HG03280 (cell line): Measurements from ENCODE around the gene FOXP4.
"Not testable (repeated sequence)": the region's sequence is repeated elsewhere in the genome, so short reads cannot be mapped to it uniquely, and the experiment has no call there.

Experiments used
- ATAC-seq: cut with Tn5 transposase; IDR thresholded peaks from one replicate; pipeline ENCODE4 v1.9.1; 2021; ENCODE audit warnings: mild to moderate bottlenecking, moderate library complexity; ENCODE audit not compliant: unreplicated experiment

Gene FOXP4

DNA sequence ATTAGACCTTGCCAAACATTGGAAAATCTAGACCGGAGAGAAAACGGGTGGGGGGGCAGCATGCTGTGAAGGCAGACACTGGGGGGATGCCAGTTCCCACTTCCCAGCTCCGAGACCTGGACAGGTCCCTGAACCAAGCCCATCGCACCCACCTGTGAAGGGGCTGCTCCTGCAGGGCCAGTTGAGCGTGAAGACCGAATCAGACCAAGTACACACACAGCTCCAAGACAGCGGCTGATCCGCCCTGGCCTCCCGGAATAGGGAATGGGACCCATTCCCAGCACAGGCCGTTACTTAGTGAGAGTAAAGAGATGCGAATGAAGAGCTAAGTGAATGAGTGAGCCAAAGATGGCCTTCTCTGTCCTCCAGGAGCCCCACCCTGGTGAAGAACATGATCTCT, 50.6 kb downstream of the FOXP4 start:
- ATAC-seq = no peak

DNA sequence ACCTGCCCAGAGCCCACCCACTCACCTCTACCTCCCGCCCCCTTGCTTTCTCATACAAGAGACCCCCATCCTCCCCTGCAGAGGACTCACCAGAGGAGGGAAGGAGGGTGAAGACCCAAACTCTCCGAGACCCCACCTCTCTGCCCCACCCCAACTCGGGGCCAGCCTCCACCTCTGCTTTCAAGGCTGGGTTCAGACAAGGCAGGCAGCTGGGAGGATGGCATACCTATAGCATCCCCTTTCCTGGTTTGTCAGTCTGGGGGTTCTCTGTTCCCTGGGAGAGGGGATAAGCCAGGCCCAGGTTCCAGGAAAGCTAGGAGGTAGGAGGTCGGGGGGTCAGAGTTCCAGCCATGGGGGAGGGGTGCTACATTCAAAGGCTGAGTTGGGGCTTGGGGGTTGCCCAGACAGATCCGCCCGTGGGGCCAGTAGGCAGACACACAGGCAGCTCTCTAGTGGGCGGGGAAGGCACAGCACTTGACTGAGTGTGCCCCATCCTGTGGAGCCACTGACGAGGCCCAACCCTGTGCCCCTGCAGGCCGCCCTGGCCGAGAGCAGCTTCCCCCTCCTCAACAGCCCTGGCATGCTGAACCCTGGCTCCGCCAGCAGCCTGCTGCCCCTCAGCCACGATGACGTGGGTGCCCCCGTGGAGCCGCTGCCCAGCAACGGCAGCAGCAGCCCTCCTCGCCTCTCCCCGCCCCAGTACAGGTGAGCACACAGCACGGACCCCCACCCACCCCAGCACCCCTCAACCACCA, 51.2 kb downstream of the FOXP4 start:
- ATAC-seq = no peak

DNA sequence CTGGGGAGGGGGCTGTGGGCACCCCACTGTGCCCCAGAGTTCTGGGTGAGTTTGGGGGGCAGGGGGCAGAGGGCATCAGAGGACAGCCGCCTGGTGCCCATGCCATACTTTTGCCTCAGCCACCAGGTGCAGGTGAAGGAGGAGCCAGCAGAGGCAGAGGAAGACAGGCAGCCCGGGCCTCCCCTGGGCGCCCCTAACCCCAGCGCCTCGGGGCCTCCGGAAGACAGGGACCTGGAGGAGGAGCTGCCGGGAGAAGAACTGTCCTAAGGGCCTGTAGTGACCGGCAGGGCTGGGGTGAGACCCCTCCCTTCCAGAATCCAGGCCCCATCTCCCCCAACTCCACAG, 52.5 kb downstream of the FOXP4 start:
- no peak for ATAC-seq

DNA sequence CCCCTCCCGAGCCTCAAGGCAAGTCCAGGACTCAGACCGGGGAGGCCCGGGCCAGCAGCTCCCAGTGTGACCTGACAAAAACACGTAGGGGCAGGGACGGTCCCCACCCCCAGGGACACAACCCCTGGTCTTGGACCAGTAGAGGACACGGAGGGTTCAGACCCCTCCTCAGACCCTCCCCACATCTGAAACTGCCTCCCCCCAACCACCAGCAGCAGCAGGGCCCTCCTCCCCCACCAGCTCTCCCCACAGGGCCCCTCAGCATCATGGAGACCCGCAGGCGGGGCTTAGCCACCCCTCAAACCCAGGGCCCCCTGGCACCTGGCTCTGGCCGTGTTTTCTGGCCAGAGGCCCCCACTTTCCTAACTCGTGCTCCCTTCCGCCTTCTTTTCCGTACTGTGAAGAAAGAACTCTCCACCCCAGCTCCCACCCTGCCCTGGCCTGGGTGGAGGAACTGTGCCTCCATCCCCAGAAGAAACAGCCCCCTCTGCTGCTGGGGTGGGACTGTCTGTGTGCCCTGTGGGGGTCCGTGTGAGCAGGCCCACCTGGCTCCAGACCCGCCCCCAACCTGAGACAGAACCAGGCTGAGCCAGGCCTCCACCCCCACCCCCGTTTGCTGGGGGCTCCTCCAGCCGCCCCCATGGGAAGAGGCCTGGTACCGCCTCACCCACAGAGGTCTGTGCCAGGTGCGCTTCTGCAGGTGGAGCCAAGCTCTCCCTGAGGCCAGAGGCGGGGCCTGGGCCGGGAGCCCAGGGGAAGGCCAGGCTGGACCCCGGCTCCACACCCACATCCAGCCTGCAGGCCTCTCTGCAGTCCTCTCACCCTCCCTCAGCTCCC, 53.1 kb downstream of the FOXP4 start:
- ATAC-seq = no peak

DNA sequence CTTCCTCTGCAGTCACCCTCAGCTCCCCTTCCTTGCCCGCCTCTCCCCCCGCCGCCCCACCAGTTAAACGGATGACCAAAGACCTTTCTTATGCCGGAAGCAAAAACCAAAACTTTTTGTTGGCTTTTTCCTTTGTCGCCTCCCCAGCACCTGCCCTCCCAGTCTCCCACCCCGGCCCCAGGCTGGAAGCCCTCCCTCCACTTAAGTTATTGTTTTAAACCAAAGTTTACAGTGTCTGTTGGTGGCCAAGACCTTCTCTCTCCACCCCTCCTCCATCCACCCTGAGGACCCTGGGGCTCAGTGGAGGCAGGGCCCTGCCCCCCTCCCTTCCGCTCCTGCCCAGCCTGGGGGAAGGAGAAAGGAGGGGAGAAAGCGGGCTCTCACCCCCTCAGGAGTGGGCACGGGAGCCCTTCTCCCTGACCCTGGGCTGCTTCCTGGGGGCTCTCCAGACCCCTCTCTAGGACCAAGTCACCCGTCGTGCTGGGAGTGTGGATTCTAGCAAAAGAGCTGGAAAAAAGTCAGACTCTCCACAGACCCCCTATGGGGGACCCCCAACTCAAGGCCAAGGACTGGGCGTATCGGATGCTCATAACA, 53.8 kb downstream of the FOXP4 start:
- no peak for ATAC-seq

DNA sequence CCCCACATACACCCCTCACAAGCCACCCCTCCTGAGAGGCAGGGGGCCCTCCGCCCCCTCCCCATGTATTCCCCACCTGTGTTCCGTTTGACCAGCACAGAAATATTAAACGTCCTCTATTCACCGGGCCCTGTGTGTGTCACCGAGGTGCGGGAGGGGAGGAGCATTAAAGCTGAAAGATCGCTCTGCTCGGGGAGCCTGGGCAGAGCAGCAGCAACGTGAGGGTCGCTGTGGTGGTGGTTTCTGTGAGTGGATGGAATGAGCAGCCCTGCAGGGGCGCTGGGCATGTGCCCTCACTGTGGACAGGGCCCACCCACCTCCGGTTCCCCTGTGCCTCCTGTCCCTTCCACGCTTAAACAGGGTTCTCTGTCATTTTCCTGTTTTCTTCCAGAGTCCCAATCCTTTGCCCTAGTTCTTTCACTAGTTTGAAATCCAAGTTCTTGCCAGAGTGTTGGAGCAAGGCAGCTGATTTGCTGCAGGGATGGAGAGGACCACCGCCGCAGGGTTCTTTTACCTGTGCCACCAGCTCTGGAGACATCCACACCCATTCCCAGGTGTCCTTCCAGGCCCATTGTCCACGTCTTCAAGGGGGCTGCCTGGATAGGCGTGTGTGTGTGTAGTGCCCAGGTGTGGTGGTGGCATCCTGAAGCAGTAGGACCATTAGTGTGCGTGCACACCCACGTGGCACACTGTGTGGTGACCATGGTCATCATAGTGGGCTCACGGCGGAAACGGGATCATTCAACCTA, 54.5 kb downstream of the FOXP4 start:
- no peak for ATAC-seq

DNA sequence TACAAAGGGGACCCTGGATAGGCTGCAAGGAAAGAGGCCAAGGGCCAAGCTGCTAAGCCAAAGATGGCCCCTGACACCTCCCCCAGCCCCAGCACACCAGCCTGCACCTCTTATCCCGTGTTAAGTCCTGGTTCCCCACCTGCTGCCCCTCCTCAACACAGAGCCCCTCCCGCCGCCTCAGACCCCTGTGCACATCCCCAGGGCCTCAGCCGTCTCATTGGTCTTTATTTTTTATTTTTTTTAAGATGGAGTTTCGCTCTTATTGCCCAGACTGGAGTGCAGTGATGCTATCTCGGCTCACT, 55.0 kb downstream of the FOXP4 start:
- no peak for ATAC-seq

DNA sequence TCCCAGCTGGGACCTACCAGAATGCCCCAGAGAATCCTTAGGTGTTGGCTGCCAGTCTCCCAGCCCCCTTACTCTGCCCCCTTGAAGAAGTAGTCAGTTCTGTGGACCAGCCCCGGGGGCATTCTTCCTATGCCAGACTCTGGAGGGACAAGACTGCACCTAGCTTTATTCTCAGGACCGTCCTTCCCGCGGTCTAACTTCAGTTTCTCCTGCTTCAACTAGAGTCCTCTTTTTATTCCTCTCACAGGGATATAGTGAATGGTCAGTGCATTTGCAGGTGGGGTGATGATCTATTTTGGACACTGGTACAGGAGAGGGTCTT, 56.2 kb downstream of the FOXP4 start:
- no peak for ATAC-seq

DNA sequence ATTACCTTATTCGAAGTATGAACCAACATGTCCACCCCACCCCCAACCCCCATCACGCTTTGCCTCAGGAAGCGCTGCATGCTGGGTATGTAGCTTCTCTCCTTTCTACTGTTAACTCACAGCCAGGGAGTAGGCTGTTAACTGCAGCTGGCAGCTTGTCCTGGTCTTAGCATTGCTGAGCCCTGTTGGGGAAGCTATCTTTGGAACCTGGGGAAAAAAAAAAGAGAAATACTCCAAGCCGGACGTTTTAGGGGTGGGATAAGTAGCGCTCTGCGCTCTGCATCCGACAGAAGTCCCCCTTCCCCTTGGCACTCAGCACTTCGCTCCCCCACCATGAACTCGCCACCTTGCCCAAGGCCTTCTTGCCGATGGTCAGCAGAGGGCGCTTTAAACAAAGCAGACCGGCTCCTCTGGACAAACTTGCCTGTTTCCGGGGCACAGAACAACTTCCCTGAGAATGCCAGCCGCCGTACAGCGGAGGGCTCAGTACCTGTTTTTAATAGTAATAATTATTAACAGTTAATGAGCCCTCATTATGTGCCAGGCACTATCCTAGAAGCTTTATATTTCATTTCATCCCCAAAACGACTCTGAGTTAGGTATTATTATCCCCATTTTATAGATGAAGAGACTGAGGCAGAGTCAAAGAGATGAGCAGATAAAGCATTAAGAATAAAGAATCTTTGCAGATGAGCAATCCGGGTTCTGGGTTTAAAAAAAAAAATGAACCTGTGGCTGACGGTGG, 56.9 kb downstream of the FOXP4 start:
- ATAC-seq = no peak

DNA sequence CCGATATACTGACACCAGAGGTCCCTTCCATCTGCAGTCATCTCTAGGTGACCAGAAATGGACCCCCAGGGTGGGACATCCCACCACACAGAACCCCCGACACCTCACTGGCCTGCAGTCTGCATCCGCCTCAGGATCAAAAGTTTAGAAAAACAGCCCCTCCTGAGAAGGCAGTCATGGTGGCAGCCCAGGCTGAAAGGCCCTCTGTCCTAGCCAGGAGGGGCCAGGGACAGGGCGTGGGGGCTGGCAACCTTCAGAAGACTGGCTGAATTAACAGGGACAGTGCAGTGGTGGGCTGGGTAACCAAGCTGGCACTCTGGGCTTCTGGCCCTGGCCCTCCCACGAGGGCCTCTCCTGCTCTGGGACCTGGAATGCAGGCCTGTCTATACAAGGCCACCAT, 57.8 kb downstream of the FOXP4 start:
- no peak for ATAC-seq

DNA sequence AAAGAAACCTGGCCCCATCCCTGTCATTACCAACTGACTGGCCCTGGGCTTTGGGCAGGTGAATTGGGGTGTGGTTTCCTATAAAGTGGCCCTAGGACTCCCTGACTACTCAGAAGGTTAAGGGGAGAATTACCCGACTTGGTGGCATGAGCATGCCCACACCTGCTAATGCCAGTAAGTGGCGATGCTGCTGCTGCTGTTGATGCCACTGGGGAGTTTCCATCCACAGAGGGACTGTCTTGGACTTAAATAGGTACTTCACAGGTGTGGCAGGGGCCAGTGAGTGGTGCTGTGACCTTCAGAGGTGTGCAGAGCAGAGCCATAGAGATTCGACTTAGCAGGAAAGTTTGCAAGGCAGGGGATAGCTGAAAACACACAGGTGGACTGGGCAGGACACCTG, 59.5 kb downstream of the FOXP4 start:
- no peak for ATAC-seq

DNA sequence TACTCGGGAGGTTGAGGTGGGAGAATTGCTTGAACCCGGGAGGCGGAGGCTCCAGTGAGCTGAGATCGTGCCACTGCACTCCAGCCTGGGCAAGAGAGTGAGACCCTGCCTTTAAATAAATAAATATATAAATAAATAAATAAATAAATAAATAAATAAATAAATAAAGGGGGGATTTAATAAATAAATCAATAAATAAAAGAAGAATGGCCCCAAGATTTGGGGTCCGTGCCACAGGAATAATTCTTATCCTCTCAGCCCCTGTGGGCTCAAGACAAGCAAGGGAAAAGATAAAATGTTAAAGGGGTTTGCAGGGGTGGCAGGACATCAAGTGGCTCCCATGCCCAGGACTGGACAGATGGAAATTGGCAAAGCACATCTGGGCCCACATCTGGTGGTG, 60.9 kb downstream of the FOXP4 start:
- no peak for ATAC-seq

DNA sequence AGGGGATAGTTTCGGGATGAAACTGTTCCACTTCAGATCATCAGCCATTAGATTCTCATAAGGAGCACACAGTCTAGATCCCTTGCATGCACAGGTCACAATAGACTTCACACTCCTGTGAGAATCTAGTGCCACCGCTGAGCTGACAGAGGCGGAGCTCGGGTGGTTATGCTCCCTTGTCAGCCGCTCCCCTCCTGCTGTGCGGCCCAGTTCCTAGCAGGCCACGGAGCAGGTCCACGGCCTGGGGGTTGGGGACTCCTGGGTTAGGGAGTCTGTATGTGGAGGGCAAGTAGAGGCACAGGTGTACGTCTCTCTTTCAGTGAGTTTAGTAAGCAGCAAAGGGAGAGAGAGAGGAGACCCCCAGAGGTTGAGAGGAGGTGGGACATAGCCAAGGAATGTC, 61.6 kb downstream of the FOXP4 start:
- ATAC-seq = no peak

DNA sequence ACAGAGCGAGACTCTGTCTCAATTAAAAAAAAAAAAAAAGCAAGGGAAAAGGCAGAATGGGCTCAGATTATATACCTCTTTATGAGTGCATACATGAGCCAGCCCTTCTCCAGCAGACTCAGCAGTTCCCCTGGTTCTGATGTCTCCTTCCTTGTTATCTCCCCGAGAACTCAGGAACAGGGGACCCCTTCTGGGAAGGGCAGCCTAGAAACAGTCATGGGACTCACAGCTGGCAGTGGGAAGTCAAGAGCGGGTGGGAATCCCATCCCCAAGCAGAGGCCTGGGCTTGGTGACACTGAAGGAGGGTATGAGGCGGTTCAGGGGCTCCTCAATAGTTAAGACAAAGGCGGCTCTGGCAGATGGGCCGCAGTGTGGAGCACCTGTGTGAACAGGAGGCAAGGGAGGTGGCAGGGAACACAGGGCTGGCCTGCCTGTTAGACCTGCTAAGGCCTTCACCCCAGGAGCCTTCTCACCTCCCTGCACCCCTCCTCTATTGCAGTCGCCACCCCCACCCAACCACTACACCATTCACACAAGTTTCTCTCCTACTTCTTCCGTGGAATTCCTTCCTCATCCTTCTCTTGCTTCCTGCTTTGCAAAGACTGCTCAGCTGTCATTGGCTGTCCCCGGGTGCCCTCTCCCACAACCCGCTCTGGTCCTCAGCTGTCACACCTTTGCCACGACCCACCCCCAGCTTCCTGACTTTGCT, 62.4 kb downstream of the FOXP4 start:
- no peak for ATAC-seq

DNA sequence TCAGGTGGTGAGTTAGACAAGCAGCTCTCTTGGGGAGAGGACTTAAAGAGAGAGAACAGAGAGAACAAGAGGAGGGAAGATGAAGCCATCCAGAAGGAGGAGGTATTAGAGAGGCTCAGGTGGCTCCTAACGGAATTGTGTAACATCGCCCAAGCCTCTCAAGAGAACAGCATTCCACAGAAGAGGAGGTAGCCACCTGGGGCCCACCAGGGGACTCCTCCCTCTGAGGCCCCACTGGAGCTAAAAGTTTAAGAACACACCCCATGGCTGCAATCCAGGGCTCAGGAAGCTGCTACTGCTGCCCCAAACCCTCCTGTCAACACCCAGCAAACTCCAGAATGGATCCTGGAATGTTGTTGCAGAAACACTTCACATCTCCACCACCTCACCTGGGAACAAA, 68.5 kb downstream of the FOXP4 start:
- ATAC-seq = no peak

DNA sequence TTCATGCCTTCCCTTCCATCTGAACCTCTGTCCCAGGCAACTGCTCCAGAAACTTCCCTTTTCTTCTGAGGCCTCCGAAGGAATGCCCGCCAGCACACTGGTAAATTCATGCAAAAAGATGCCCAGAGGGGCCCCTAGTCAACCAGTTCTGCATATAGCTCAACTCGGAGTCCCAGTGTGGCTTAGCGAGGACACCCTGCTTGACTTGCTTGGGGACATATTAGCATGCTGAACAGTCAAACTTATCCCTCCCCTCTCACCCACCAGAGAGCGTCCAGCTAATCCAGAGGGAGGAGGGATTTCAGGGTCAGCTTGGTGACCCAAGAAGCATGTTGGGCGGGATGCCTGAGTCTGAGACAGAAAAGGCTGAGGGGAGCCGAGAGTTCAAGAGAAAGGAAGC, 69.1 kb downstream of the FOXP4 start:
- no peak for ATAC-seq

DNA sequence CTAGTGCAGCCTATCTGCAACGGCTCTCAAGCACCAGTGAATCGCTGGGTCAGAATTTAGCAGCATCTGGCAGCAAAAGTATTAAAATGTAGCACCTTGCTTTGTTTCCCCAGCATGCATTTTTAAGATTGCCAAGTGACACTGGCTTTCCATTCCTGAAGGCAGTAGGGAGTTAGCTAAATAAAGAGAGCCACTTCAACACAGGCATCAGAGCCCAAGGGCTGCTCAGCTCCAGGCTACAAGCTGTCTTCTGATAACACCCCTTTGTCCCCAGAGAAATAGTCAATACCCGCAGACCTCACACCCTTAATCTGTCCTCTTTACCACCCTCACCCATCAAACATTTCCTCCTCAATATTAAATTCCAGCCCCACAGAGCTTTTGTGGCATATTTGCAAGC, 72.4 kb downstream of the FOXP4 start:
- ATAC-seq = no peak

DNA sequence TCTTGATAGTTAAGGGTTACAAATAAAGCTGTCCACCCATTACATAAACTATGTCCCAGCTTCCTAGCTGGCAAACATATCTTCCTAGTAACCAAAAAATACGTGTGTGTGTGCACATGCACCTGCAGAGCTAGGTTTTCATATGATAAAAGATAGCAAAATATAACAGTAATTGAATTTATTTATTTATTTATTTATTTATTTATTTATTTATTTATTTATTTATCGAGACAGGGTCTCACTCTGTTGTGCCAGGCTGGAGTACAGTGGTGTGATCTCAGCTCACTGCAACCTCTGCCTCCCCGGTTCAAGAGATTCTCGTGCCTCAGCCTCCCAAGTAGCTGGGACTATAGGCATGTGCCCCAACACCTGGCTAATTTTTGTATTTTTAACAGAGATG, 73.0 kb downstream of the FOXP4 start:
- ATAC-seq = not testable (repeated sequence)

DNA sequence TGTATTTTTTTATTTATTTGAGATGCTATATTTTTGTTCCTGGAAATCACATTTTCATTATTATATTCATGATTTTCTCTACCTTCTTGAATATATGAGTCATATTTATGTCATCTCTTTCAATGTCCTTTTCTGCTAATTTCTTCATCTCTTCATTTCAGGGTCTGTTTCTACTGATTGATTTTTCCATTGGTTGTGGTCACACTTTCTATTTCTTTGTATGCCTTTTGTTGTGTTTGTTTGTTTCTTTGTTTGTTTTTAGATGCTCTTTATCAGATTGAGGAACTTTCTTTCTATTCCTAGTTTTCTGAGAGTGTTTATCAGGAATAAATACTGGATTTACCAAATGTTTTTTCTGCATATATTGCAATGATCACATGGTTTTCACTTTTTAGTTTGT, 75.2 kb downstream of the FOXP4 start:
- no peak for ATAC-seq

DNA sequence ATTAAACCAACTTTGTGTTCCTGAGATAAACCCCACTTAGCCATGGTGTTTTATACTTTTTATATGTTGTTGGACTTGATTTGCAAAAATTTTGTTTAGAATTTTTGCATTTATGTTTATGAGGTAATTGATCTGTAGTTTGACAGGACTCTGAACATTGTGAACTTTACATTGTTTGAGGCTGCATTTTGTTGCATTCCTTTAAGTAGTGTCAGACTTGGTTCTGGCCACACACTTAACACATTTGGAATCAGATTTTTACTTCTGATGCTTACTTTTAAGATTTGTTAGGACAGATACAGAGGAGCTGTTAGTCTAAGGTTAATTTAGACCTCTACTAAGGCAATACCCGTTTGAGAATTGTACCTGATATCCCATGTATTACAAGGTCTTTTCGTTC, 75.6 kb downstream of the FOXP4 start:
- ATAC-seq = no peak
